ENCODE measurements around the gene BTG1. TPM values are rescaled to one million over a fixed set of nuclear protein-coding genes. Genes with fewer than 3 reads are reported as not detected.

The BTG1 gene
- polyA plus RNA-seq, 3 donors: 189 to 242 (median 192) TPM

DNA sequence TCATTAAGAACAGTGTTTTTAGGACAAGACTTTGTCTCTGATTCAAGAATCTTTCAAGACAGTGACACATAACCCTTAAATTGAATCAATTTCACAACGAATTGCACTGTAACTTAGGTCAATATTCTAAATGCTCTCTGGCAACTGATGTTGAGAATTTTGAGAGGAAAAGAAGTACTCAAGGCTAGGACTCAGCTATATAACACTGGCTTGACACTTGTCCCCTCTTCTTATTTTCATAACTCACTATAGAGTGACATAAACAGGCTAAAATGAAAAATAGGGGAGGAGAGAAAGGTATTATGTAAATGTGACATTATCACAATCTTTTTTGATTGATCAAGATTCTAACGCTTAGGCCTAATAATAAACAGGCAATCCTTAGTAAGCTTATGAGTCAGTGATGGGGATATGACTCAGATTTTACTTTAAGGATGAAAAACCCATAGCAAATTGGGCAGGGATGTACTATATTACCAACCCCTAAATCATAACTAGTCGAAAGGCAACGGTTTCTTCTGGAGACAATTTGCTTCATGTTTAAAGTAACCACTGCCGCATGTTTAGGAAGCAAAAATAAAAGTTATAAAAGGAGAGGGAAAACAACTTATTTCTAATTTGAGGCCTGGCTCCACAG is 10.9 kb downstream of the BTG1 start:
- H3K27me3 Mint-ChIP-seq (ENCODE audit: low read depth in 3 of 3): no peaks in the 10 kb centered on the region
- peaks cover 85% of the 10 kb centered on the region for H3K4me1 Mint-ChIP-seq
- peaks cover 79 to 82% of the 10 kb centered on the region in 2 donors for H3K36me3 Mint-ChIP-seq
- H3K79me2 ChIP-seq (ENCODE audit: insufficient read depth, low read length): peaks cover 100% of the 10 kb centered on the region
- H3K9me3 Mint-ChIP-seq: peaks cover 0 to 3% (median 0%) of the 10 kb centered on the region in 7 donors
- peak overlapping the region in 2 of 3 experiments; percentile 9 to 99 for H3K4me3 ChIP-seq (replicated peaks in 1 of 3; ENCODE audit: low read depth in 2 of 3, low read length in 3 of 3)
- DNase-seq: peak; percentile 35 to 76 (median 69)
- intact Hi-C loops (cut with micrococcal nuclease): loop anchor here in 1 of 2 donors (10.0 kb wide), 1 partner anchor 260 kb away; no protein-coding TSS in a partner anchor
- no peak overlapping the region for H2AFZ ChIP-seq (ENCODE audit: insufficient read depth, low read depth, low read length, poor library complexity, severe bottlenecking)
- no CpG with 5 or more reads among the region's 5 CpGs for WGBS (ENCODE audit: insufficient coverage)
- H4K20me1 ChIP-seq (ENCODE audit: insufficient read depth, low read length): peaks cover 100% of the 10 kb centered on the region
- H3K27me3 ChIP-seq (ENCODE audit: control insufficient read depth in 2 of 2, insufficient read depth in 2 of 2, low read length in 2 of 2): no peaks in the 10 kb centered on the region
- peaks cover 71 to 96% of the 10 kb centered on the region in 2 donors for H3K4me1 ChIP-seq (ENCODE audit: control insufficient read depth in 1 of 2, insufficient read depth in 2 of 2, low read length in 2 of 2)
- H3K36me3 ChIP-seq (replicated peaks in 1 of 2; ENCODE audit: control insufficient read depth in 1 of 2, insufficient read depth in 2 of 2, low read length in 2 of 2): peaks cover 4 to 19% of the 10 kb centered on the region in 2 donors
- H3K9ac ChIP-seq (ENCODE audit: insufficient read depth, low read length, poor library complexity, severe bottlenecking): no peak overlapping the region
- peak overlapping the region in 1 of 2 donors; percentile 78 for H3K27ac ChIP-seq (ENCODE audit: low read depth in 1 of 2, low read length in 2 of 2)
- peak overlapping the region; percentile 60 to 70 for H3K4me3 Mint-ChIP-seq
- no peaks in the 10 kb centered on the region for H3K9me3 ChIP-seq (replicated peaks in 1 of 2; ENCODE audit: control insufficient read depth in 1 of 2, insufficient read depth in 1 of 2, low read length in 2 of 2)
- H3K27ac Mint-ChIP-seq: peak overlapping the region; percentile 87 to 94 (median 91)
- H3K4me2 ChIP-seq (replicated peaks; ENCODE audit: extremely low read depth, low read length, poor library complexity, severe bottlenecking): peak overlapping the region; percentile 66
- no peak for TF ChIP-seq CTCF (IDR thresholded peaks at IDR 0.05)

GRCh38 chr12:92133795-92134637 is 11.6 kb downstream of the BTG1 start:
- DNase-seq: peak; percentile 37 to 64 (median 58)
- peak overlapping the region; percentile 66 for H3K4me2 ChIP-seq (replicated peaks; ENCODE audit: extremely low read depth, low read length, poor library complexity, severe bottlenecking)
- peaks cover 4 to 18% of the 10 kb centered on the region in 2 donors for H3K36me3 ChIP-seq (replicated peaks in 1 of 2; ENCODE audit: control insufficient read depth in 1 of 2, insufficient read depth in 2 of 2, low read length in 2 of 2)
- Mint-ChIP-seq H3K36me3 (peaks cover 77 to 82% of the 10 kb centered on the region in 2 donors), H3K27ac (peak overlapping the region; percentile 85 to 94 (median 91)), H3K9me3 (peaks cover 0 to 3% (median 0%) of the 10 kb centered on the region in 7 donors), H3K4me3 (peak overlapping the region; percentile 70 to 81), H3K27me3 (ENCODE audit: low read depth in 3 of 3) (no peaks in the 10 kb centered on the region), H3K4me1 (peaks cover 90% of the 10 kb centered on the region)
- H3K79me2 ChIP-seq (ENCODE audit: insufficient read depth, low read length): peaks cover 100% of the 10 kb centered on the region
- peak overlapping the region in 2 of 3 experiments; percentile 27 to 99 for H3K4me3 ChIP-seq (replicated peaks in 1 of 3; ENCODE audit: low read depth in 2 of 3, low read length in 3 of 3)
- no peak overlapping the region for H2AFZ ChIP-seq (ENCODE audit: insufficient read depth, low read depth, low read length, poor library complexity, severe bottlenecking)
- H3K9ac ChIP-seq (ENCODE audit: insufficient read depth, low read length, poor library complexity, severe bottlenecking): peak overlapping the region; percentile 5
- H3K4me1 ChIP-seq (ENCODE audit: control insufficient read depth in 1 of 2, insufficient read depth in 2 of 2, low read length in 2 of 2): peaks cover 68 to 95% of the 10 kb centered on the region in 2 donors
- no CpG with 5 or more reads among the region's 3 CpGs for WGBS (ENCODE audit: insufficient coverage)
- H4K20me1 ChIP-seq (ENCODE audit: insufficient read depth, low read length): peaks cover 100% of the 10 kb centered on the region
- intact Hi-C loops (cut with micrococcal nuclease): loop anchor here in 1 of 2 donors (10.0 kb wide), 1 partner anchor 259 kb away; no protein-coding TSS in a partner anchor
- no peaks in the 10 kb centered on the region for H3K9me3 ChIP-seq (replicated peaks in 1 of 2; ENCODE audit: control insufficient read depth in 1 of 2, insufficient read depth in 1 of 2, low read length in 2 of 2)
- peak overlapping the region; percentile 14 to 78 for H3K27ac ChIP-seq (ENCODE audit: low read depth in 1 of 2, low read length in 2 of 2)
- no peak for TF ChIP-seq CTCF (IDR thresholded peaks at IDR 0.05)
- H3K27me3 ChIP-seq (ENCODE audit: control insufficient read depth in 2 of 2, insufficient read depth in 2 of 2, low read length in 2 of 2): no peaks in the 10 kb centered on the region

All from CD14-positive monocyte (primary cell).